ENCODE data around the gene BICD1. TPM values are rescaled to one million over a fixed set of nuclear protein-coding genes. Genes with fewer than 3 reads are reported as not detected.

The BICD1 gene
- polyA plus RNA-seq, 2 of the 4 experiments (the other 2 are of a cell fraction) = 13.0 to 24.3 TPM

DNA sequence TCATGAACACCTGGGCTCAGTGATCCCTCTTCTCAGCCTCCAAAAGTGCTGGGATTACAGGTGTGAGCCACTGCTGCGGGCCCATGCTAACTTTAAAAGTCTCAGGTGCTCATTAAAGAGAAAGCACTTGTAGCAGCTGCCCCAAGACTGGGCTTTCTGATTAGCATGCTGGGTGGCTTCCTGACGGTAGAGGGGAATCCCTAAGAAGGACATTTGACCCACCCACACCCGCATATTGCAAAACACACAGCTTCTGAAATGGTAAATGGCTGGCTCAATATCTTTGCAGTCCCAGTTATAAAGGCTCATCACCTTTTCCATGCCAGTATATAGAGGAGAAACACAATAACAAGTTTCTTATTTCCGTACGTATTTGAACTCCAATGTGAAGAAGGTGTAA, 19.3 kb upstream of the BICD1 start:
- ATAC-seq (no peak), FAIRE-seq (no peak)

DNA sequence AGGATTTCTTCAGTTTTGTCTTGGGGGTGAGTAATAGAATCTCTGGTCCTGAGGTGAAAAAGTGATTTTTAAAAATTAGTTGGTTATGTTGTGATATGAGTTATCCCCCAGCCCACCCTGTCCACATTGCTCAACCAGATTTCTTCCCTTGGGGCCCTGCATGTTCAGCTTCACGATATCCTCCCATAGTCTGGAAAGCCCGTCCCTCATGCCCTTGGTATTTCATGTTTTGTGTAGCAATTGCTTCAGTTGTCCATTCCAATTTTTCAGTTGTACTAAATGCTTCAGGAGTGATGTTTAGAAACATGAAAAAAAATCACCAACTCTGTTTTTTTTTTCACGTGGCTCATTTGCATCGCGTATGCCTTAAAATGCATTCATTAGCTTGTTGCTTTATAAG, 17.5 kb upstream of the BICD1 start:
- POLR2A ChIA-PET = no interaction called here
- DNase-seq (ENCODE audit: low read depth in 1 of 2, low spot score in 1 of 2) (no peak), ATAC-seq (no peak), FAIRE-seq (no peak)
- Histone ChIP-seq H3K9me3 (no peaks in the 10 kb centered on the region), H3K4me2 (no peak overlapping the region), H3K4me3 (no peak overlapping the region), H3K4me1 (no peaks in the 10 kb centered on the region), H3K27ac (no peak overlapping the region)
- 91% methylated on average over 5 of the region's 5 CpGs for WGBS (ENCODE audit: missing lambda C conversion rate)
- CTCF ChIA-PET = interaction anchor here (1.1 to 2.1 kb wide), 3 partner anchors 17 to 407 kb away, joined by 3 to 11 read pairs (median 4); no protein-coding TSS in a partner anchor
- no peak for TF ChIP-seq KDM5A (IDR thresholded peaks at IDR 0.05)
- TF ChIP-seq FOSL2 (IDR thresholded peaks at IDR 0.05) = no peak
- no peak for TF ChIP-seq FOSL2 (CRISPR knock-in tag; IDR thresholded peaks at IDR 0.05)
- TF ChIP-seq MAFK (IDR thresholded peaks at IDR 0.05; ENCODE audit: partially characterized antibody) = no peak
- no peak for TF ChIP-seq NR3C1 (IDR thresholded peaks at IDR 0.05)
- TF ChIP-seq, protein P1, sequence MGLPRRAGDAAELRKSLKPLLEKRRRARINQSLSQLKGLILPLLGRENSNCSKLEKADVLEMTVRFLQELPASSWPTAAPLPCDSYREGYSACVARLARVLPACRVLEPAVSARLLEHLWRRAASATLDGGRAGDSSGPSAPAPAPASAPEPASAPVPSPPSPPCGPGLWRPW (IDR thresholded peaks at IDR 0.05) = no peak

More for the DNA sequence above, 19.3 kb upstream of the BICD1 start:
- Histone ChIP-seq H3K4me3 (no peak overlapping the region), H3K9me3 (no peaks in the 10 kb centered on the region), H3K4me2 (no peak overlapping the region), H3K27ac (no peak overlapping the region), H3K4me1 (no peaks in the 10 kb centered on the region)
- TF ChIP-seq SREBF2 (IDR thresholded peaks at IDR 0.05) (no peak), RCOR1 (IDR thresholded peaks at IDR 0.05; ENCODE audit: low read depth, low read length) (no peak), SMC3 (IDR thresholded peaks at IDR 0.05) (no peak)
- WGBS (ENCODE audit: missing lambda C conversion rate) = 51% methylated on average over 5 of the region's 5 CpGs
- ChIA-PET POLR2A (no interaction called here), CTCF (interaction anchor here (1.2 to 1.5 kb wide), 2 partner anchors 8 to 57 kb away, joined by 3 read pairs; no protein-coding TSS in a partner anchor)
- DNase-seq (ENCODE audit: low read depth in 1 of 2, low spot score in 1 of 2) = no peak

DNA sequence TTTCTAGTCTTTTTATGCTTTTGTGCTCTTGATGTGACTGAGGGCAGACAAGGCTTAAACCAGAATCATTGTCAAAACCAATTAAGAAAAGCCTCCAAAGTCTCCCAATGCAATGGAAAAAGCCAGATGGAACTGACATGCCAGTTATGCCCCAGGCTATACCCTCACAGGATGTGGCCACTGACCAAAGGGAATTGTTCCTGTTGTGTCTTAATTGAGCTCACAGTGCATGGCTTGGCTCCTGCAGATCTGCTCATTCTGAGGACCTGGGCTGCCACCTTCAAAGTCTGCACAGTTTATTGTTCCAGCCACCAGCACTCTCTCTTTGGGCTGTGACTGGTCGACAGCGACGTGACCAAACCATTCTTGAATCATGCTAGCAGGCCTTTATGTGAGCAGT, 17.1 kb upstream of the BICD1 start:
- Histone ChIP-seq H3K4me1 (no peaks in the 10 kb centered on the region), H3K4me2 (no peak overlapping the region), H3K4me3 (no peak overlapping the region), H3K9me3 (no peaks in the 10 kb centered on the region), H3K27ac (no peak overlapping the region)
- TF ChIP-seq RARB (CRISPR knock-in tag; IDR thresholded peaks at IDR 0.05) = no peak
- no peak for TF ChIP-seq CHD4 (IDR thresholded peaks at IDR 0.05; ENCODE audit: borderline replicate concordance)
- no peak for TF ChIP-seq JUNB (IDR thresholded peaks at IDR 0.05)
- TF ChIP-seq KDM5A (IDR thresholded peaks at IDR 0.05) = no peak
- no peak for TF ChIP-seq FOXS1 (CRISPR knock-in tag; IDR thresholded peaks at IDR 0.05)
- 93% methylated on average over 3 of the region's 3 CpGs for WGBS (ENCODE audit: missing lambda C conversion rate)
- POLR2A ChIA-PET = no interaction called here
- ATAC-seq (no peak), FAIRE-seq (no peak), DNase-seq (ENCODE audit: low read depth in 1 of 2, low spot score in 1 of 2) (no peak)
- CTCF ChIA-PET = interaction anchor here (1.8 to 2.1 kb wide), 2 partner anchors 16 to 408 kb away, joined by 4 to 11 read pairs; no protein-coding TSS in a partner anchor

DNA sequence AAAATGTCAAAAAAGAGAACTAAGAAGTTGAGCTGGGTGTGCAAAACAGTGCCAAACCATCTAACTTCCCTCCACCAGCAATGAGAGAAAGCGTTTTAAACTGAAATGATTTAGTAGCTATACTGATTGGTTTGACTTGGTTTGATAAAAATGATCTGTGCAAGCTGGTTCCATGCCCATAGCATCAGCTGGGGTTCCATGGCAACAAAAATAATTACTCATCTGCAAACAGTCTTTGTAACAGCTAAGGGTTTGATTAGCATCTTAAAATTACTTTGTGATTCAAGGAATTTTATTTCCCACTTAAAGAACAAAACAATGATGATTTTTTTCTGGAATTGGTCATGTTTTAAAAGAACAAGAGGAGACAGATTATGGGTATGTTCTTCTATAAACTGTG, 15.0 kb upstream of the BICD1 start:
- ATAC-seq (no peak), FAIRE-seq (no peak), DNase-seq (ENCODE audit: low read depth in 1 of 2, low spot score in 1 of 2) (no peak)
- Histone ChIP-seq H3K9me3 (no peaks in the 10 kb centered on the region), H3K27ac (no peak overlapping the region), H3K4me2 (no peak overlapping the region), H3K4me3 (no peak overlapping the region), H3K4me1 (no peaks in the 10 kb centered on the region)
- WGBS (ENCODE audit: missing lambda C conversion rate) = 47% methylated on average over 1 of the region's 1 CpG
- TF ChIP-seq, protein P2, sequence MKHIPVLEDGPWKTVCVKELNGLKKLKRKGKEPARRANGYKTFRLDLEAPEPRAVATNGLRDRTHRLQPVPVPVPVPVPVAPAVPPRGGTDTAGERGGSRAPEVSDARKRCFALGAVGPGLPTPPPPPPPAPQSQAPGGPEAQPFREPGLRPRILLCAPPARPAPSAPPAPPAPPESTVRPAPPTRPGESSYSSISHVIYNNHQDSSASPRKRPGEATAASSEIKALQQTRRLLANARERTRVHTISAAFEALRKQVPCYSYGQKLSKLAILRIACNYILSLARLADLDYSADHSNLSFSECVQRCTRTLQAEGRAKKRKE (CRISPR knock-in tag; IDR thresholded peaks at IDR 0.05; ENCODE audit: low read depth) = no peak
- TF ChIP-seq, protein P3, sequence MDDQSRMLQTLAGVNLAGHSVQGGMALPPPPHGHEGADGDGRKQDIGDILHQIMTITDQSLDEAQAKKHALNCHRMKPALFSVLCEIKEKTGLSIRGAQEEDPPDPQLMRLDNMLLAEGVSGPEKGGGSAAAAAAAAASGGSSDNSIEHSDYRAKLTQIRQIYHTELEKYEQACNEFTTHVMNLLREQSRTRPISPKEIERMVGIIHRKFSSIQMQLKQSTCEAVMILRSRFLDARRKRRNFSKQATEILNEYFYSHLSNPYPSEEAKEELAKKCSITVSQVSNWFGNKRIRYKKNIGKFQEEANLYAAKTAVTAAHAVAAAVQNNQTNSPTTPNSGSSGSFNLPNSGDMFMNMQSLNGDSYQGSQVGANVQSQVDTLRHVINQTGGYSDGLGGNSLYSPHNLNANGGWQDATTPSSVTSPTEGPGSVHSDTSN (IDR thresholded peaks at IDR 0.05) = no peak
- CTCF ChIA-PET = interaction anchor here (0.9 to 2.3 kb wide), 2 partner anchors 15 to 16 kb away, joined by 4 to 5 read pairs; partner anchors contain the start of gene BICD1
- POLR2A ChIA-PET = no interaction called here

DNA sequence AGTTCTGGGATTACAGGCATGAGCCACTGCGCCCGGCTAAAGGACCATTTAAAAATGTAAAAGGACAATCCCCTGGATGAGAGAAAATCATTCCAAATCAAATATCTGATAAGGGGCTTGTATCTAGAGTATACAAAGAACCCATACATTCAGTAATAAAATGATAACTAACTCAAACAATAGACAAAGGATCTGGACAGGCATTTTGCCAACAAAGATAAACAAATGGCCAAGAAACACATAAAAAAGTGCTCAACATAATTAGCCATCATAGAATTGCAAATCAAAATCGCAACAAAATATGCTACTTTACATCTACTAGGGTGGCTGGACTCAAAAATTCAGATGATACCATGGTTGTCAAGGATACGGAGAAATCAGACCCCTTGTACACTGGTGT, 8.5 kb upstream of the BICD1 start:
- POLR2A ChIA-PET = no interaction called here

More for the DNA sequence above, 8.5 kb upstream of the BICD1 start:
- WGBS (ENCODE audit: missing lambda C conversion rate) = 78% methylated on average over 4 of the region's 4 CpGs
- FAIRE-seq = no peak
- H3K4me3 ChIP-seq = no peak overlapping the region
- H3K27ac ChIP-seq = no peak overlapping the region
- no peaks in the 10 kb centered on the region for H3K9me3 ChIP-seq
- CTCF ChIA-PET = interaction anchor here (0.6 to 1.7 kb wide), 3 partner anchors 8 to 42 kb away, joined by 3 to 5 read pairs (median 3); no protein-coding TSS in a partner anchor
- peaks cover 3% of the 10 kb centered on the region; the same call in 1 of the 3 replicates for H3K4me1 ChIP-seq
- H3K4me2 ChIP-seq = no peak overlapping the region
- ATAC-seq = no peak
- no peak for DNase-seq (ENCODE audit: low read depth in 1 of 2, low spot score in 1 of 2)
- TF ChIP-seq EHMT2 (IDR thresholded peaks at IDR 0.05; ENCODE audit: low read depth) = no peak
- TF ChIP-seq FOSL2 (IDR thresholded peaks at IDR 0.05) = no peak
- TF ChIP-seq FOSL2 (CRISPR knock-in tag; IDR thresholded peaks at IDR 0.05) = no peak
- TF ChIP-seq, protein P4, sequence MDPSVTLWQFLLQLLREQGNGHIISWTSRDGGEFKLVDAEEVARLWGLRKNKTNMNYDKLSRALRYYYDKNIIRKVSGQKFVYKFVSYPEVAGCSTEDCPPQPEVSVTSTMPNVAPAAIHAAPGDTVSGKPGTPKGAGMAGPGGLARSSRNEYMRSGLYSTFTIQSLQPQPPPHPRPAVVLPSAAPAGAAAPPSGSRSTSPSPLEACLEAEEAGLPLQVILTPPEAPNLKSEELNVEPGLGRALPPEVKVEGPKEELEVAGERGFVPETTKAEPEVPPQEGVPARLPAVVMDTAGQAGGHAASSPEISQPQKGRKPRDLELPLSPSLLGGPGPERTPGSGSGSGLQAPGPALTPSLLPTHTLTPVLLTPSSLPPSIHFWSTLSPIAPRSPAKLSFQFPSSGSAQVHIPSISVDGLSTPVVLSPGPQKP (IDR thresholded peaks at IDR 0.05; ENCODE audit: low read depth, low read length) = no peak
- TF ChIP-seq ZFP36 (IDR thresholded peaks at IDR 0.05; ENCODE audit: borderline replicate concordance, partially characterized antibody) = no peak
- TF ChIP-seq ZNF302 (CRISPR knock-in tag; IDR thresholded peaks at IDR 0.05) = no peak
- TF ChIP-seq POLR2AphosphoS2 (conservative IDR thresholded peaks at IDR 0.05; ENCODE audit: low read length) = no peak
- no peak for TF ChIP-seq RCOR1 (IDR thresholded peaks at IDR 0.05; ENCODE audit: low read depth, low read length)
